ENCODE results near the gene SEPSECS.

SEPSECS gene

GRCh38 chr4:25076625-25077398, 83.4 kb downstream of the SEPSECS start:
- DNase-seq, result no peak

- DNase-seq, result no peak
These were observed 84.4 kb downstream of the SEPSECS start for GRCh38 chr4:25075851-25076250.

GRCh38 chr4:25075129-25075528, 85.1 kb downstream of the SEPSECS start:
- DNase-seq, result no peak

GRCh38 chr4:25070545-25070944, 89.7 kb downstream of the SEPSECS start:
- no peak for DNase-seq
